Measurements from ENCODE around the gene ZBTB7B.

- no peak for TF ChIP-seq GATA2 (IDR thresholded peaks at IDR 0.05; ENCODE audit: low read depth, low read length)
- no peak for TF ChIP-seq GATA3 (IDR thresholded peaks at IDR 0.05; ENCODE audit: low read depth, low read length)
These were observed 4.0 kb downstream of the ZBTB7B start for GRCh38 chr1:155006601-155007101.

Data from SH-SY5Y (cell line).